Kidney (tissue), 14 donors: ENCODE measurements around the gene COQ9. TPM values are rescaled to one million over a fixed set of nuclear protein-coding genes. Genes with fewer than 3 reads are reported as not detected.

ENCODE experiments used
- DNase-seq, 5 donors: peaks; one replicate each; pipeline ENCODE4 v3.0.0-alpha.2; 2013 to 2020
- FAIRE-seq: peaks from 2 replicates; lab custom pipeline; 2012; peaks lifted over from hg19 to GRCh38; lab: Jason Lieb, UNC
- H3K27ac ChIP-seq, 2 donors: one replicate each; pipeline ENCODE4 v1.7.0; 2013; ENCODE audit warnings: low read depth in 2 of 2, low read length in 2 of 2, inconsistent platforms in 1 of 2
- H3K27me3 ChIP-seq: one replicate; pipeline ENCODE4 v1.7.1; 2013; ENCODE audit warnings: low read length, inconsistent platforms; ENCODE audit not compliant: control insufficient read depth, insufficient read depth
- H3K36me3 ChIP-seq, 3 donors: one replicate each; pipeline versions ENCODE4 v1.7.0 to v1.7.1; 2013; ENCODE audit warnings: low read length in 3 of 3, control low read depth in 1 of 3, inconsistent platforms in 1 of 3; ENCODE audit not compliant: insufficient read depth in 3 of 3, control insufficient read depth in 2 of 3
- H3K4me1 ChIP-seq, 3 donors: one replicate each; pipeline versions ENCODE4 v1.7.0 to v1.7.1; 2013; ENCODE audit warnings: low read length in 3 of 3, inconsistent platforms in 1 of 3, low read depth in 1 of 3; ENCODE audit not compliant: control insufficient read depth in 2 of 3, insufficient read depth in 2 of 3
- H3K4me3 ChIP-seq, 3 donors: one replicate each; pipeline versions ENCODE4 v1.7.0 to v1.8.1; 2013; ENCODE audit warnings: low read length in 3 of 3, control low read depth in 1 of 3, inconsistent platforms in 1 of 3
- H3K9ac ChIP-seq, 3 donors: one replicate each; pipeline versions ENCODE4 v1.7.0 to v1.7.1; 2013; ENCODE audit warnings: low read length in 3 of 3, control low read depth in 1 of 3, inconsistent platforms in 1 of 3
- H3K9me3 ChIP-seq, 3 donors: one replicate each; pipeline versions ENCODE4 v1.7.0 to v1.7.1; 2013; ENCODE audit warnings: low read length in 3 of 3, control low read depth in 1 of 3, inconsistent platforms in 1 of 3; ENCODE audit not compliant: control insufficient read depth in 2 of 3, insufficient read depth in 1 of 3
- intact Hi-C: fragments of 100-400 bp; cut with DNase I; formaldehyde crosslinking; loops from one replicate; pipeline ENCODE4 v1.11.1; 2022
- polyA plus RNA-seq: library from polyadenylated mRNA; stranded (reverse); fragments of 350-450 nt; fragmentation: Illumina TruSeq; extraction: RNeasy Lipid Tissue Mini Kit (QIAGEN cat#74804); gene quantifications from one replicate; pipeline ENCODE4 v1.2.3, GENCODE V29; 2014; ENCODE audit warnings: low read depth, low replicate concordance; ENCODE audit not compliant: insufficient read depth
- total RNA-seq: library from RNA; stranded (reverse); fragmentation: NEBNext Ultra II Directional; extraction: Animal tissue kit (Norgen Biotek cat#: 25700); gene quantifications from one replicate; pipeline ENCODE4 v1.2.1, GENCODE V29; 2021
- TF ChIP-seq, protein P1 (sequence below): IDR thresholded peaks from 3 replicates; pipeline ENCODE4 v1.5.1; 2012; ENCODE audit warnings: mild to moderate bottlenecking, moderate library complexity, borderline replicate concordance; ENCODE audit not compliant: insufficient read depth; ENCODE audit errors: extremely low read depth
- donor health status: control.
- donor health status: control.
- donor health status: control.
- donor health status: control.
- donor health status: control.
- donor health status: DM: yes; HTN: yes; CAD: no.
- donor health status: Normal renal cell carcinoma (clear cell type).

The COQ9 gene
- total and polyA plus RNA-seq, 2 donors from 2014 or later = 78.0 to 200 TPM

- H3K9me3 ChIP-seq = no peaks in the 10 kb centered on the region
- TF ChIP-seq, protein P1, sequence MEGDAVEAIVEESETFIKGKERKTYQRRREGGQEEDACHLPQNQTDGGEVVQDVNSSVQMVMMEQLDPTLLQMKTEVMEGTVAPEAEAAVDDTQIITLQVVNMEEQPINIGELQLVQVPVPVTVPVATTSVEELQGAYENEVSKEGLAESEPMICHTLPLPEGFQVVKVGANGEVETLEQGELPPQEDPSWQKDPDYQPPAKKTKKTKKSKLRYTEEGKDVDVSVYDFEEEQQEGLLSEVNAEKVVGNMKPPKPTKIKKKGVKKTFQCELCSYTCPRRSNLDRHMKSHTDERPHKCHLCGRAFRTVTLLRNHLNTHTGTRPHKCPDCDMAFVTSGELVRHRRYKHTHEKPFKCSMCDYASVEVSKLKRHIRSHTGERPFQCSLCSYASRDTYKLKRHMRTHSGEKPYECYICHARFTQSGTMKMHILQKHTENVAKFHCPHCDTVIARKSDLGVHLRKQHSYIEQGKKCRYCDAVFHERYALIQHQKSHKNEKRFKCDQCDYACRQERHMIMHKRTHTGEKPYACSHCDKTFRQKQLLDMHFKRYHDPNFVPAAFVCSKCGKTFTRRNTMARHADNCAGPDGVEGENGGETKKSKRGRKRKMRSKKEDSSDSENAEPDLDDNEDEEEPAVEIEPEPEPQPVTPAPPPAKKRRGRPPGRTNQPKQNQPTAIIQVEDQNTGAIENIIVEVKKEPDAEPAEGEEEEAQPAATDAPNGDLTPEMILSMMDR = peak; percentile 56
- no peaks in the 10 kb centered on the region for H3K27me3 ChIP-seq
- H3K27ac ChIP-seq = no peak overlapping the region
- peaks cover 0 to 16% (median 4%) of the 10 kb centered on the region in 3 donors for H3K4me1 ChIP-seq
- no peak overlapping the region for H3K9ac ChIP-seq
- intact Hi-C loops = no loop called here
- H3K4me3 ChIP-seq = no peak overlapping the region
- no peak for FAIRE-seq
- peak in 3 of 5 donors; percentile 69 to 93 (median 79) for DNase-seq
- no peaks in the 10 kb centered on the region for H3K36me3 ChIP-seq
Observed at GRCh38 chr16:57422026-57422944, 25.0 kb upstream of the COQ9 start.

DNA sequence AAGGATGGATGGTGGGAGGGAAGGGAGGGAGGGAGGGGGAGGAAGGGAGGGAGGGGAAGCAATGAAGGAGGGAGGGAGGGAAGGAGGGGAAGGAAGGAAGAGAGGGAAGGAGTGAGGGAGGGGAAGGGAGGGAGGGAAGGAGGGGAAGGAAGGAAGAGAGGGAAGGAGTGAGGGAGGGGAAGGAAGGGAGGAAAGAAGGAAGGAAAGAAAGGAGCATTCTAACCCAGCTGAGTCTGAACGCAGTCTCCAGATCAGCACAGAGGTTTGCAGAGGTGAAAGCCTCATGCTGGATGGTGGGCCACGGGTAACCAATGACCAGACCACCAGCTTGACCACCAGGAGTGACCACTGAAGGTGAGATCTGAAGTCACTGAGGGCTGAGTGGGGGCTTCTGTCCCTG is 24.1 kb upstream of the COQ9 start:
- Histone ChIP-seq H3K4me3 (no peak overlapping the region), H3K9me3 (no peaks in the 10 kb centered on the region), H3K27ac (no peak overlapping the region), H3K36me3 (no peaks in the 10 kb centered on the region), H3K27me3 (no peaks in the 10 kb centered on the region), H3K4me1 (peaks cover 0 to 12% (median 4%) of the 10 kb centered on the region in 3 donors), H3K9ac (no peak overlapping the region)
- DNase-seq (no peak), FAIRE-seq (no peak)
- TF ChIP-seq, protein P1 = no peak
- intact Hi-C loops = no loop called here

- Histone ChIP-seq H3K27ac (no peak overlapping the region), H3K9ac (no peak overlapping the region), H3K4me1 (peaks cover 0 to 6% (median 4%) of the 10 kb centered on the region in 3 donors), H3K4me3 (no peak overlapping the region), H3K36me3 (peaks cover 0 to 8% (median 5%) of the 10 kb centered on the region in 3 donors), H3K27me3 (no peaks in the 10 kb centered on the region), H3K9me3 (no peaks in the 10 kb centered on the region)
- intact Hi-C loops = no loop called here
- no peak for DNase-seq
- TF ChIP-seq, protein P1 = no peak
- no peak for FAIRE-seq
Observed at GRCh38 chr16:57424583-57424982, 22.7 kb upstream of the COQ9 start.
